ENCODE data around the gene SCN4A.
A peak's percentile ranks its signal among the peaks of the same experiment; 100 is the strongest.
"Not testable (repeated sequence)": the region's sequence is repeated elsewhere in the genome, so short reads cannot be mapped to it uniquely, and the experiment has no call there.

The SCN4A gene

DNA sequence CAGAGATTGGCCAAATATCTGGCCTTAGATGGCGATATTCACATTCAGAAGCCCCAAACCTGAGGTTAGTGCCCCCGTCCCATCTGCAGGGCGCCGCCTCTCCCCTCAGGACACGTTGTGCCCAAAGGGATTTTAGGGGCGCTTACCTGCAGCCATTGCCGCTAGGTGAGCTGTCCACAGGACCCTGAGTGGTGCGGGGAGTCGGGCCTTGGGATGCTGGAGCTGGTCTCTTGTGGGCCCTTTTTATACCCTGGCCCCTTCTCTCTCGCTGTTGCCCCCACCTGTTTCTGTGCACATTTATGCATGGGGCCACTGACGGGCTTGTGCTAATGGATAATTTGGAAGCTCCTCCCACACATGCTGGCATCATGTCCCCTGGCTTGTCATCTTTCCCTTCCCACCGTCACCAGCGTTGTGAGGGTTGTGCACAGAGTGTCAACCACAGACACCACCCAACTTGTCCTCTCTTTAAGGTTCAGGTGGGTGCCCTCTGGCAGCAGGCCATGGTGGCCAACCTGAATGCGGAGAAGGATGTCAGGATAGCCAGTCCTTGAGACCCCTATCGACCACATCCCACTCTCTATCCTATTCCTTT is 61.6 kb downstream of the SCN4A start, which contains the start of gene CSHL1:
Gene CSHL1, minus strand, starts transcription at position 218 of the 595 bp plus-strand sequence. Its CDS starts 62 bp downstream, at position 156.
- DNase-seq, result no peak

- no peak for DNase-seq
Measured at GRCh38 chr17:63910096-63910495, 62.6 kb downstream of the SCN4A start.

- not testable (repeated sequence) for DNase-seq
Measured at GRCh38 chr17:63909586-63909985, 63.1 kb downstream of the SCN4A start.

GRCh38 chr17:63907161-63907778 is 65.4 kb downstream of the SCN4A start:
- not testable (repeated sequence) for DNase-seq

- DNase-seq, result not testable (repeated sequence)
Measured at GRCh38 chr17:63904796-63905195, 67.9 kb downstream of the SCN4A start.

GRCh38 chr17:63903787-63904201 is 68.9 kb downstream of the SCN4A start:
- DNase-seq, result not testable (repeated sequence)

- DNase-seq, result not testable (repeated sequence)
Measured at GRCh38 chr17:63901971-63902370, 70.7 kb downstream of the SCN4A start.

DNA sequence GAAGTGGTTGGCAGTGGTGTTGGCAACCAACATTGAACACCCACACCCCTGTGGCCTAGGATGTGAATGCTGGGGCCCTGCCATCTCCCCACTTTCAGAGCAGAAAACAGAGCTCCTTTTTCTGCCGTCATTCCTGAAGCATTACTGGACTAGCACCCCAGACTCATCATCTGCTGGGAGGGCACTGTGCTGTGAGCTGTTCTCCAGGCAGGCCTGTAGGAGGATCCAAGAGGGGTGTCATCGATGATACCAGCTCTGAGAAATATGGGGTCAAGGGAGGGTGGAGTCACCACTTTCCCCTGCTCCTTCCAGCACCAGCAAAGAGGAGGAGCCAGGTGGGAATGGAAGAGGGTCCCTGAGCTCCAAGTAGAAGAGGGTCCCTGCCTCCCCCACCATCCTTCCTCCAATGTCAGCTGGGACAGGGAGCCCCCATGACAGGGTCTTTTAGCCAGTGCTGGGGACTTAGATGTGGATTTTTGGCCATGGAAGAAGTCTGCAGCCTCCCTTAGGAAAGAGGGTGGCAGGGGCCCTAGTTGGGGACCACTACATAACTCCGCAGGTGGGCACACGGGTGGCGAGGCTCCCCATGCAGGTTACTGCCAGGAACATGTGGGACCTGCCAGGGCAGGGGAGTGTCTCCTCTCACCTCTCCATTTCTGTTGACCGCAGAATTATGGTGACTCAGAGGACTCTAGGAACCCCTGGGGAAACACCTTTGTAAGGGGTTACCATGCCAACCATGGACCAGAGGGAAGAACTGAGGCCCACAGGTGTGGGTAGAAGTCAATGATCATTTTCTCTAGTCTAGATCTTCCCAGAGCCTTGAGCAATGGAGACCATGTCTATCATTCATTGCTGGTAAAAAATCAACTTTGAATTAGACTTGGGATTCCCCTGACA is 73.6 kb downstream of the SCN4A start:
- not testable (repeated sequence) for DNase-seq

GRCh38 chr17:63896524-63897354 is 76.0 kb downstream of the SCN4A start, which contains the start of gene CSH1:
Gene CSH1 (minus strand): TSS chr17:63896574. CDS start chr17:63896511, 63 bp downstream.
- DNase-seq, result not testable (repeated sequence)

DNA sequence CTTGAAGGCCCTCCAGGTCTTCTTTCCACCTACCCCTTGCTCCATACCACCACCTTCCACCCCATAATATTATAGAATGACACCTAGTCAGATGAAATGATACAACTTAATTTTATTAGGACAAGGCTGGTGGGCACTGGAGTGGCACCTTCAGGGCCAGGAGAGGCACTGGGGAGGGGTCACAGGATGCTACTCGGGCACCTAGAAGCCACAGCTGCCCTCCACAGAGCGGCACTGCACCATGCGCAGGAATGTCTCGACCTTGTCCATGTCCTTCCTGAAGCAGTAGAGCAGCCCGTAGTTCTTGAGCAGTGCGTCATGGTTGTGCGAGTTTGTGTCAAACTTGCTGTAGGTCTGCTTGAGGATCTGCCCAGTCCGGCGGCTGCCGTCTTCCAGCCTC is 77.9 kb downstream of the SCN4A start:
- DNase-seq, result not testable (repeated sequence)

- DNase-seq, result not testable (repeated sequence)
Measured at GRCh38 chr17:63894021-63894420, 78.7 kb downstream of the SCN4A start.

GRCh38 chr17:63892316-63893037 is 80.2 kb downstream of the SCN4A start:
- not testable (repeated sequence) for DNase-seq

- peak; percentile 27 for DNase-seq
Measured at GRCh38 chr17:63889026-63889848, 83.5 kb downstream of the SCN4A start.

Measured in fibroblast of skin of back (primary cell).